HG03064 (cell line): ENCODE data around the gene EML4.
"Not testable (repeated sequence)": the region's sequence is repeated elsewhere in the genome, so short reads cannot be mapped to it uniquely, and the experiment has no call there.

Experiments
- ATAC-seq: cut with Tn5 transposase; IDR thresholded peaks from one replicate; pipeline ENCODE4 v1.9.1; 2021; ENCODE audit warnings: low read depth; ENCODE audit not compliant: unreplicated experiment

The EML4 gene

DNA sequence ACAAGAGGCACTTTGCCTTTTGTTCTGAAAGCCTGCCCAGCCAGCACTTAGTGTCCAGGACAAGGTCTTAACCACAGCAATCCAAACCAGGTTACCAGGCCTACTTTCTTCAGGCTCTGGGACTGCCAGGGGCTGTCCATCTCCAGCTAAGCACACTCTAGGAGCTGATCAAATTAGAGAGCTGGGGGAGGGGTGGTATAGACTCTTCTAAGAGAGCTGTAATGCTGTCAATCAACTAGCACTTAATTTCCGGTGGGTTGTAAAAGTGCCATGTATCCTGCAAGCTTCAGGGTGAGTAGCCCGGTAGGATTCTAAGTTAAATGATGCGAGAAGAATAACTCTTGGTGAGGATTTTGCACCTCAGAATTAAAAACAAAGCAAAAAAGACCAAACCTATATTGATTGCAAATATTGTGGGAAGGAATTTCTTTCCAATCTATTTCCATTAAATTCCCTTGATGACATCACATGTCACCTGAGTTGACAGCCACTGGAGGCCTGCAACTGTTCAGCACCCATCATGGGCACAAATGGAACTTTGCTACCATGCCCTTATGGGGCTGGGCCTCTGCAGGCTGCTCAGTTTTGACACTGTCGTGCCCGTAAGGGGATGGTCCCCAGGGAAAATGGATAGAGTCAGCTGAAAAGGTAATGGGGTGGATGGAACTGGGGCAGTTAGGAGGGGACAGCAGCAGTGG lies 200.5 kb downstream of the EML4 start:
- ATAC-seq = no peak

DNA sequence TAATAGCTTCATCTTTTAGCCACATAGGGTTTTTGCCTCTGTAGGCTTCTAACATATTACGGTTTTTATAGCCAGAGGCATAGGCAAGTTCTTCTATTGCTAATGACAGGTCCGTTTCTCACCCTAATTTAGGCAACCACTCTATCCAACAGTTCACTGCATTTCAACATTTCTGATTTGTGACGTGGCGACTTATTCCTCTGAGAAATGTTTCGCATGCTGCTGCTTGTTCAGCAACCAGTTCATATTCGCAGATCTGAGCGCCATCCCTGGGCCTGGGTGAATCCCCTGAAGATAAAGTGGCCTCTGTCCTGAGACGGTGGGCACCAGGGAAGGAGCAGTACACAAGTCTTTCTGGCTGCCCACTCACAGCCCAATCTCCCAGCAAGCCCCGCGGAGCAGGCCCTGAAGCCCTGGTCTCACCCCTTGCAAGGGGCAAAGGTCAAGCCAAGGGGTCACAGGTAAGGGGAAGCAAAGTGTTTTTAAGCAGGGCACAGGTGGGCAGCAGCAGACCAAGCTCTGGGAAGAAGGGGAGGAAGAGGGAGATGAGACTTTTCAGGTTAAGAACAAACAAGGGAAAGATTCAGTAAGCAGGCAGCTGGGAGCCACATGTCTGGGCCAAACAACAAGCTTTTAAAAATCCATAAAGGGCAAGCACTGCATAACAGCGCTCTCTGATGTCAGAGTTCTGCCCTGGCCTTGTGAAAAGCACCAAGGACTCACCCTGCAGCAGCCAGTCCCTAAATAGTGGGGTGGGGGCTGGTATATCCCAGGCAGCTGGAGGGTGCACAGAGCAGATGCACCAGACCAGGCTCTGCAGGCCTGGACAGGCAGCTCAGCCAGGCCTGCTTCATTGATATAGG lies 202.7 kb downstream of the EML4 start:
- no peak for ATAC-seq

DNA sequence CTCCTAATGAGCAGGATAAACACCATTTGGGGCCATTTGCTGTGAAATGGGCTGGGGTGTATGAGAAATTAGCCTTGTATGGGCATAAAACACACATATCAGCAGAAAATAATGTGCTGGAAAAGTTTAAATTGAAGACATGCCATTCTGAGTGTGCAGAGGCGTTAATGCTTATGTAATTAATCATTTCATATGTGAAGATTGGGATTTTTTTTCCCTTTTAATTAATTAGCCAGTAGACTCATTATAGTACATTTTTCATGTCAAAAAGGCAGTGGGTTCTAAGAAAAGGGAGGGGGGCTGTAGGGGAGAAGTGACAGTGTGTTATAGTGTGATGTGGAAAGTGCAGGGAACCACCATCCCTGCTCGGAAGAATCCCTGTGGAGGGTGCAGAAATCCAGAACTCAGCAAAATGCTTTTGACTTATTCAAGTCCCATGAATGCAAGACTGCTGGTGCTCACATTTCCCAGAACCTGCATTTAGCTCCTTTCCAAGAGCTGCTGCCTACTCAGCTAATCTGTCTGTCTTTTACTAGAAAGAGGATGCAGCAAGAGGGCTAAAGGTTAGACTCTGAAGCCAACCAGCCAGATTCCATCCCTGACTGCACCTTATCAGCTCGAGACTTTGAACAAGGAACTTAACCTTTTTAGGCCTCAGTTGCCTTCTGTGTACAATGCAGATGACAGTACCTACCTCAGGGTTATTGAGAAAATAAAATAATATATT lies 203.5 kb downstream of the EML4 start:
- ATAC-seq = no peak

DNA sequence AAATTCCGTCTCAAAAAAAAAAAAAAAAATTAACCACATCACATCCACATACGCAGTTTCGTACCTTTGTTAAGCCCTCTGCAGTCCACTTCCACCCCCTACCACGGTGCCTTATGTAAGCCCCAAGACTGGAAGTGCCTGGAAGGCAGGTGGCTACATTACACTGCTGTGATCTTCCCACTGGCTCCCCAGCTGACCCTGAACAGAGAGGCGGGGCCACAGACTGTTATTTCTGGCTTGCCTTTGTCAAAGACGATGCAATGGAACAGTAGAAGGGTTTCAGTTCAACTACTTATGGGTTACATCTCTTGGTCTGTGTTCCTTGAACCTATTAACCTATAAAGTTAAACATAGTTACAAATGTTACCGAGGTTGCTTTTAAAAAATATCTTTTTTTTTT lies 207.6 kb downstream of the EML4 start:
- no peak for ATAC-seq

DNA sequence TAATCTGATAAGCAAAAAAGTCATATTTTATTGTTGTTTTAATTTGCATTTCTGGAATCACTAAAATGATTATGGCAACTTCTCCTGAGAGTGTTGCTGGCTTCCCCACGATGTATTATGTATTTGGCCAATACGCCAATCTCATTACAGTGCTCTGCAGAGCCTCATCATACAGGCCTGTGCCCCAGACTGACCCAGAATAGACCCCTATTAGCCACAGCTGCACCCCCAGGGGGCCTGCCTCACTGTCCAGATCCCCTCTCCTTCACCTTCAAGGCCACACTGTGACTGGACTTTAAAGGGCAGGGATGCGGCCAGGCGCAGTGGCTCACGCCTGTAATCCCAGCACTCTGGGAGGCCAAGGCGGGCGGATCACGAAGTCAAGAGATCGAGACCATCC lies 209.3 kb downstream of the EML4 start:
- no peak for ATAC-seq

DNA sequence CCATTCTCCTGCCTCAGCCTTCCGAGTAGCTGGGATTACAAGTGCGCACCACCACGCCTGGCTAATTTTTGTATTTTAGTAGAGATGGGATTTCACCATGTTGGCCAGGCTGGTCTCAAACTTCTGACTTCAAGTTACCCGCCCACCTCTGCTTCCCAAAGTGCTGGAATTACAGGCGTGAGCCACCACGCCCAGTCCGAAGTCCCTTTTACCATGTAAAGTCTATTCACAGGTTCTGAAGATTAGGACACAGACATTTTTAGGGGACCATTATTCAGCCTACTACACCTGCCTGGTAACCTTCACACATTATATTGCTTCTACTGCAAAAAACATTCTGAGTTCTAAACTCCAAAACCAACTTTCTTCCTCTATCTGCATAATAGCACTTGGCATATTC lies 210.9 kb downstream of the EML4 start:
- not testable (repeated sequence) for ATAC-seq

DNA sequence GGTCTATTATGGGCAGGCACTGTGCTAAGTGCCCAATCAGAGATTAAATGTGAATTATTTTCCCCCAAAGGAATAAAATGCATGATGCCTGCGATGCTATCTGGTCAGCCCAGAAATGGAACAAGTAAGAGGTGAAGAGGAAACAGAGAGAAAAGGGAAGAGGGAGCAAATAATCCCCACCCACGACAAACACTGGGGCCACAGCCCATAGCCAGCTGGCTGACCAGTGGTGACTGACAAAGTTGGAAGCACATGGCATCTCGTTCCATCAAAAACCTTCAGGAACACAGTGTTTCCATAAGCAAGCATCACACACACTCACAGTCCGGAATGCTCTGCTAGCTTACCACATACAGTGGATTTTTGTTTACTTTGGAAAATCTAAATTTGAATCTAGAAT lies 213.0 kb downstream of the EML4 start:
- no peak for ATAC-seq
